ENCODE results near the gene NECAP2.

GRCh38 chr1:16438924-16439323 is 1.6 kb upstream of the NECAP2 start:
- TF ChIP-seq CTCF (IDR thresholded peaks at IDR 0.05) (no peak), EP300 (IDR thresholded peaks at IDR 0.05) (no peak), POLR2A (IDR thresholded peaks at IDR 0.05) (no peak)

All from ovary (tissue), 3 donors.